Measurements from ENCODE around the gene TRIB2. TPM values are rescaled to one million over a fixed set of nuclear protein-coding genes. Genes with fewer than 3 reads are reported as not detected.
"Not testable (repeated sequence)": the region's sequence is repeated elsewhere in the genome, so short reads cannot be mapped to it uniquely, and the experiment has no call there.

Gene TRIB2
- total and polyA plus RNA-seq, 4 donors, result 23.3 to 75.7 (median 51.5) TPM

DNA sequence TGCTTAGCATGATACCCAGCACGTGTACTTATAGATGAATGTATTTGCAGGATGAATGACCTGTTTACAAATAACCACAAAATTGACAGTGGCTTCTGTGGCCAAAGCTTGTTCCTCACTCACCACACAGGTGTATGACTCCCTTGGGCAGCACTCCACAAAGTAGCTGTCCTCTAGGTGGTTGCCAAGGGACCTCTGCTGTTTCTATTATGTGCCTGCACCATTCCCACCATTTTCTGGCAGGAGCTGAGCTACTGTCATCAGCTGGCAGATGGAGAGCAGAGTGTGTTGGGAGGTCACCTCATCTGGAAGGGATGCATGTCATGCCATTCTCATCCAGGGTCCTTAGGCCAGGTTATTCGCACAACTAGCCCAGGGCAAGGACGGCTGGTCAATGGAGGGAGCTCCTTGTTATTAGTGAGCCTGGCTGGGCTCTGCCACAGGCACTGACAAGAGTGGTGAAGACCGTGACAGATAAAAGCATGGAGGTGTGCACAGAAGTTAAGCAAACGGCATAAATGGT is 37.1 kb upstream of the TRIB2 start:
- ATAC-seq (ENCODE audit: low FRiP score), result no peak
- no peaks in the 10 kb centered on the region for H3K27me3 ChIP-seq (ENCODE audit: control insufficient read depth in 1 of 2, insufficient read depth in 2 of 2, low read length in 1 of 2)
- 95 to 96% methylated on average over 5 of the region's 5 CpGs for WGBS, 2 donors

DNA sequence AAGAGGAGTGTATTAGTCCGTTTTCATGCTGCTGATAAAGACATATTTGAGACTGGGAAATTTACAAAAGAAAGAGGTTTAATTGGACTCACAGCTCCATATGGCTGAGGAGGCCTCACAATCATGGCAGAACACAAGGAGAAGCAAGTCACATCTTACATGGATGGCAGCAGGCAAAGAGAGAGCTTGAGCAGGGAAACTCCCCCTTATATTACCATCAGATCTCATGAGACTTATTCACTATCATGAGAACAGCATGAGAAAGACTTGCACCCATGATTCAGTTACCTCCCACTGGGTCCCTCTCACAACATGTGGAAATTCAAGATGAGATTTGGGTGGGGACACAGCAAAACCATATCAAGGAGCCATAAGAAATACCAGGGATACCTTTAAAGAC is 36.6 kb upstream of the TRIB2 start:
- H3K4me1 ChIP-seq (ENCODE audit: control insufficient read depth in 1 of 2, insufficient read depth in 2 of 2, low read length in 2 of 2); H3K27ac ChIP-seq (ENCODE audit: low read depth in 1 of 2, low read length in 2 of 2); intact Hi-C loops (cut with DNase I); H3K36me3 ChIP-seq (ENCODE audit: control insufficient read depth in 1 of 2, insufficient read depth in 2 of 2, low read length in 1 of 2); H3K4me3 ChIP-seq (ENCODE audit: low read length in 2 of 2); ATAC-seq (ENCODE audit: low FRiP score); H3K9me3 ChIP-seq (ENCODE audit: control insufficient read depth, low read length); H3K27me3 ChIP-seq (ENCODE audit: control insufficient read depth in 1 of 2, insufficient read depth in 2 of 2, low read length in 1 of 2); DNase-seq: not testable (repeated sequence)
- 55 to 95% methylated on average over 1 of the region's 1 CpG for WGBS, 2 donors

More for the DNA sequence above, 37.1 kb upstream of the TRIB2 start:
- Histone ChIP-seq H3K9me3 (ENCODE audit: control insufficient read depth, low read length) (no peaks in the 10 kb centered on the region), H3K27ac (ENCODE audit: low read depth in 1 of 2, low read length in 2 of 2) (no peak overlapping the region), H3K4me3 (ENCODE audit: low read length in 2 of 2) (no peak overlapping the region), H3K4me1 (ENCODE audit: control insufficient read depth in 1 of 2, insufficient read depth in 2 of 2, low read length in 2 of 2) (peaks cover 0 to 2% of the 10 kb centered on the region in 2 donors), H3K36me3 (ENCODE audit: control insufficient read depth in 1 of 2, insufficient read depth in 2 of 2, low read length in 1 of 2) (no peaks in the 10 kb centered on the region)
- no peak for DNase-seq
- intact Hi-C loops (cut with DNase I), result no loop called here

- ATAC-seq (ENCODE audit: low FRiP score) (no peak), DNase-seq (no peak)
- Histone ChIP-seq H3K4me1 (ENCODE audit: control insufficient read depth in 1 of 2, insufficient read depth in 2 of 2, low read length in 2 of 2) (peaks cover 0 to 2% of the 10 kb centered on the region in 2 donors), H3K4me3 (ENCODE audit: low read length in 2 of 2) (no peak overlapping the region), H3K27me3 (ENCODE audit: control insufficient read depth in 1 of 2, insufficient read depth in 2 of 2, low read length in 1 of 2) (no peaks in the 10 kb centered on the region), H3K36me3 (ENCODE audit: control insufficient read depth in 1 of 2, insufficient read depth in 2 of 2, low read length in 1 of 2) (no peaks in the 10 kb centered on the region), H3K9me3 (ENCODE audit: control insufficient read depth, low read length) (no peaks in the 10 kb centered on the region), H3K27ac (ENCODE audit: low read depth in 1 of 2, low read length in 2 of 2) (no peak overlapping the region)
- 90 to 92% methylated on average over 5 of the region's 5 CpGs for WGBS, 2 donors
- intact Hi-C loops (cut with DNase I), result no loop called here
Measured at GRCh38 chr2:12682017-12682416, 34.7 kb upstream of the TRIB2 start.

- Histone ChIP-seq H3K9me3 (ENCODE audit: control insufficient read depth, low read length) (no peaks in the 10 kb centered on the region), H3K36me3 (ENCODE audit: control insufficient read depth in 1 of 2, insufficient read depth in 2 of 2, low read length in 1 of 2) (no peaks in the 10 kb centered on the region), H3K27me3 (ENCODE audit: control insufficient read depth in 1 of 2, insufficient read depth in 2 of 2, low read length in 1 of 2) (no peaks in the 10 kb centered on the region), H3K27ac (ENCODE audit: low read depth in 1 of 2, low read length in 2 of 2) (no peak overlapping the region), H3K4me3 (ENCODE audit: low read length in 2 of 2) (no peak overlapping the region), H3K4me1 (ENCODE audit: control insufficient read depth in 1 of 2, insufficient read depth in 2 of 2, low read length in 2 of 2) (peaks cover 0 to 3% of the 10 kb centered on the region in 2 donors)
- ATAC-seq (ENCODE audit: low FRiP score) (no peak), DNase-seq (no peak)
- intact Hi-C loops (cut with DNase I), result no loop called here
- 80 to 88% methylated on average over 6 of the region's 6 CpGs for WGBS, 2 donors
Measured at GRCh38 chr2:12683457-12684100, 33.2 kb upstream of the TRIB2 start.

GRCh38 chr2:12684471-12684936 is 32.2 kb upstream of the TRIB2 start:
- H3K27ac ChIP-seq (ENCODE audit: low read depth in 1 of 2, low read length in 2 of 2), result peak overlapping the region in 1 of 2 donors; percentile 58
- H3K4me1 ChIP-seq (ENCODE audit: control insufficient read depth in 1 of 2, insufficient read depth in 2 of 2, low read length in 2 of 2), result peaks cover 0 to 3% of the 10 kb centered on the region in 2 donors
- no peaks in the 10 kb centered on the region for H3K36me3 ChIP-seq (ENCODE audit: control insufficient read depth in 1 of 2, insufficient read depth in 2 of 2, low read length in 1 of 2)
- 4% methylated on average over 5 of the region's 5 CpGs for WGBS, 2 donors
- intact Hi-C loops (cut with DNase I), result no loop called here
- no peaks in the 10 kb centered on the region for H3K27me3 ChIP-seq (ENCODE audit: control insufficient read depth in 1 of 2, insufficient read depth in 2 of 2, low read length in 1 of 2)
- H3K4me3 ChIP-seq (ENCODE audit: low read length in 2 of 2), result peak overlapping the region in 1 of 2 donors; percentile 4
- ATAC-seq (ENCODE audit: low FRiP score) (peak; percentile 80), DNase-seq (no peak)
- H3K9me3 ChIP-seq (ENCODE audit: control insufficient read depth, low read length), result no peaks in the 10 kb centered on the region

DNA sequence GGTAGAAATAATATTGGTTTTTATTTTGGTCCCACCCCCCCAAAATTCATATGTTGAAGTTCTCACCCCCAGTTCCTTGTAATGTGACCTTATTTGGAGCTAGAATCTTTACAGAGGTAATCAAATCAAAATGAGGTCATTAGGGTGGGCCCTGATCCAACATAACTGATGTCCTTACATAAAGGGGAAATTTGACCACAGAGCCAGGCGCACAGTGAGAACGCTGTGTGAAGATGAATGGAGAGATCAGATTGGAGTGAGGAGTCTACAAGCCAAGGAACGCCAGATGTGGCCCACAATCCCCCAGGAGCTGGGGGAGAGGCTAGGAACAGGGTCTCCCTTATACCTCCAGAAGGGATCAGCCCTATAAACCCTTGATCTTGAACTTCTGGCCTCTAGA is 31.6 kb upstream of the TRIB2 start:
- DNase-seq, result no peak
- H3K4me1 ChIP-seq (ENCODE audit: control insufficient read depth in 1 of 2, insufficient read depth in 2 of 2, low read length in 2 of 2), result peaks cover 0 to 3% of the 10 kb centered on the region in 2 donors
- intact Hi-C loops (cut with DNase I), result no loop called here
- no peak overlapping the region for H3K4me3 ChIP-seq (ENCODE audit: low read length in 2 of 2)
- no peak overlapping the region for H3K27ac ChIP-seq (ENCODE audit: low read depth in 1 of 2, low read length in 2 of 2)
- no peaks in the 10 kb centered on the region for H3K36me3 ChIP-seq (ENCODE audit: control insufficient read depth in 1 of 2, insufficient read depth in 2 of 2, low read length in 1 of 2)
- H3K27me3 ChIP-seq (ENCODE audit: control insufficient read depth in 1 of 2, insufficient read depth in 2 of 2, low read length in 1 of 2), result no peaks in the 10 kb centered on the region
- 62 to 71% methylated on average over 3 of the region's 3 CpGs for WGBS, 2 donors
- no peaks in the 10 kb centered on the region for H3K9me3 ChIP-seq (ENCODE audit: control insufficient read depth, low read length)
- ATAC-seq (ENCODE audit: low FRiP score), result no peak

- ATAC-seq (ENCODE audit: low FRiP score) (no peak), DNase-seq (no peak)
- H3K4me1 ChIP-seq (ENCODE audit: control insufficient read depth in 1 of 2, insufficient read depth in 2 of 2, low read length in 2 of 2), result peaks cover 0 to 3% of the 10 kb centered on the region in 2 donors
- H3K27ac ChIP-seq (ENCODE audit: low read depth in 1 of 2, low read length in 2 of 2), result no peak overlapping the region
- H3K36me3 ChIP-seq (ENCODE audit: control insufficient read depth in 1 of 2, insufficient read depth in 2 of 2, low read length in 1 of 2), result no peaks in the 10 kb centered on the region
- intact Hi-C loops (cut with DNase I), result no loop called here
- no peaks in the 10 kb centered on the region for H3K9me3 ChIP-seq (ENCODE audit: control insufficient read depth, low read length)
- 98 to 99% methylated on average over 6 of the region's 6 CpGs for WGBS, 2 donors
- no peaks in the 10 kb centered on the region for H3K27me3 ChIP-seq (ENCODE audit: control insufficient read depth in 1 of 2, insufficient read depth in 2 of 2, low read length in 1 of 2)
- no peak overlapping the region for H3K4me3 ChIP-seq (ENCODE audit: low read length in 2 of 2)
Measured at GRCh38 chr2:12685956-12686355, 30.8 kb upstream of the TRIB2 start.

- ATAC-seq (ENCODE audit: low FRiP score) (no peak), DNase-seq (no peak)
- no peaks in the 10 kb centered on the region for H3K27me3 ChIP-seq (ENCODE audit: control insufficient read depth in 1 of 2, insufficient read depth in 2 of 2, low read length in 1 of 2)
- peaks cover 0 to 3% of the 10 kb centered on the region in 2 donors for H3K4me1 ChIP-seq (ENCODE audit: control insufficient read depth in 1 of 2, insufficient read depth in 2 of 2, low read length in 2 of 2)
- no peaks in the 10 kb centered on the region for H3K9me3 ChIP-seq (ENCODE audit: control insufficient read depth, low read length)
- 83 to 86% methylated on average over 7 of the region's 7 CpGs for WGBS, 2 donors
- intact Hi-C loops (cut with DNase I), result no loop called here
- H3K4me3 ChIP-seq (ENCODE audit: low read length in 2 of 2), result no peak overlapping the region
- no peaks in the 10 kb centered on the region for H3K36me3 ChIP-seq (ENCODE audit: control insufficient read depth in 1 of 2, insufficient read depth in 2 of 2, low read length in 1 of 2)
- no peak overlapping the region for H3K27ac ChIP-seq (ENCODE audit: low read depth in 1 of 2, low read length in 2 of 2)
Measured at GRCh38 chr2:12686708-12687283, 29.9 kb upstream of the TRIB2 start.

DNA sequence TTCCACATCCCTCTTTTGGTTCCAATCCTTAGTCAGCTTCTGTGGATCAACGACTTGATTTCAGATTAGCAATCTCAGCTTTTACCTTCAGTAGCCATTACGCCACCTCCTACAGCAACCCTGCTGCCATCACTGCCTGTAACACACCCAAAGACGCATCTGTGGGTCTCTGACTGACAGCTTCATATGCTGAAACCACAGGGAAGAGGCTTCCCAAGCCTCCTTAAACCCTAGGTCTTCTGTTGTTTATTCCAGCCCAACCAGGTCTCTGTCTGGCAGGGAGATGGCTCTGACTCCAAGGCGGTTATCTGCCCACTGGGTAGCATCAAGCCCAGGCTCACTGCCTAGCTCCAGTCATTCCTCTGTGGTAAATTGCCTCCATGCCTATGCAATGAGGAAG is 28.6 kb upstream of the TRIB2 start:
- intact Hi-C loops (cut with DNase I), result no loop called here
- DNase-seq (no peak), ATAC-seq (ENCODE audit: low FRiP score) (no peak)
- no peaks in the 10 kb centered on the region for H3K36me3 ChIP-seq (ENCODE audit: control insufficient read depth in 1 of 2, insufficient read depth in 2 of 2, low read length in 1 of 2)
- H3K27ac ChIP-seq (ENCODE audit: low read depth in 1 of 2, low read length in 2 of 2), result no peak overlapping the region
- no peaks in the 10 kb centered on the region for H3K9me3 ChIP-seq (ENCODE audit: control insufficient read depth, low read length)
- H3K4me1 ChIP-seq (ENCODE audit: control insufficient read depth in 1 of 2, insufficient read depth in 2 of 2, low read length in 2 of 2), result peaks cover 0 to 3% of the 10 kb centered on the region in 2 donors
- no peak overlapping the region for H3K4me3 ChIP-seq (ENCODE audit: low read length in 2 of 2)
- no peaks in the 10 kb centered on the region for H3K27me3 ChIP-seq (ENCODE audit: control insufficient read depth in 1 of 2, insufficient read depth in 2 of 2, low read length in 1 of 2)
- 65 to 73% methylated on average over 4 of the region's 4 CpGs for WGBS, 2 donors
